ENCODE data around the gene MTMR4.

Gene MTMR4

GRCh38 chr17:58527306-58527705, 12.9 kb upstream of the MTMR4 start:
- H3K4me3 ChIP-seq (ENCODE audit: low read length) = no peak overlapping the region
- peak; percentile 29 for TF ChIP-seq CTCF (conservative IDR thresholded peaks at IDR 0.05; ENCODE audit: low read depth, low read length)
- DNase-seq (ENCODE audit: low read depth) = no peak

- DNase-seq (ENCODE audit: low read depth) = peak; percentile 43
- no peak overlapping the region for H3K4me3 ChIP-seq (ENCODE audit: low read length)
- TF ChIP-seq CTCF (conservative IDR thresholded peaks at IDR 0.05; ENCODE audit: low read depth, low read length) = no peak
These were observed 10.8 kb upstream of the MTMR4 start for GRCh38 chr17:58525239-58525638.

- no peak for DNase-seq (ENCODE audit: low read depth)
- no peak for TF ChIP-seq CTCF (conservative IDR thresholded peaks at IDR 0.05; ENCODE audit: low read depth, low read length)
- no peak overlapping the region for H3K4me3 ChIP-seq (ENCODE audit: low read length)
These were observed 7.2 kb upstream of the MTMR4 start for GRCh38 chr17:58521680-58522079.

- TF ChIP-seq CTCF (conservative IDR thresholded peaks at IDR 0.05; ENCODE audit: low read depth, low read length) = peak; percentile 54
- no peak for DNase-seq (ENCODE audit: low read depth)
- H3K4me3 ChIP-seq (ENCODE audit: low read length) = no peak overlapping the region
These were observed 6.5 kb upstream of the MTMR4 start for GRCh38 chr17:58520843-58521430.

GRCh38 chr17:58517928-58518609, 3.6 kb upstream of the MTMR4 start:
- TF ChIP-seq CTCF (conservative IDR thresholded peaks at IDR 0.05; ENCODE audit: low read depth, low read length) = no peak
- DNase-seq (ENCODE audit: low read depth) = peak; percentile 99
- H3K4me3 ChIP-seq (ENCODE audit: low read length) = peak overlapping the region; percentile 93

- DNase-seq (ENCODE audit: low read depth) = no peak
- no peak for TF ChIP-seq CTCF (conservative IDR thresholded peaks at IDR 0.05; ENCODE audit: low read depth, low read length)
- peak overlapping the region; percentile 78 for H3K4me3 ChIP-seq (ENCODE audit: low read length)
These were observed 3.0 kb upstream of the MTMR4 start for GRCh38 chr17:58517378-58517927.

Data from retinal pigment epithelial cell (primary cell).